ENCODE measurements around the gene C19orf47. TPM values are rescaled to one million over a fixed set of nuclear protein-coding genes. Genes with fewer than 3 reads are reported as not detected.

C19orf47 gene
- total RNA-seq, 1 donor from 2014 or later = 15.7 TPM

GRCh38 chr19:40317338-40317737 is 30.9 kb downstream of the C19orf47 start:
- DNase-seq = no peak
- Histone ChIP-seq H3K27ac (no peak overlapping the region), H3K9me3 (no peaks in the 10 kb centered on the region), H3K27me3 (ENCODE audit: low read depth) (no peaks in the 10 kb centered on the region), H3K4me1 (no peaks in the 10 kb centered on the region), H3K4me3 (no peak overlapping the region), H3K36me3 (peaks cover 30% of the 10 kb centered on the region)
- ATAC-seq = no peak
- no peak for TF ChIP-seq CTCF (IDR thresholded peaks at IDR 0.05)
- intact Hi-C loops (cut with DNase I) = no loop called here

- Histone ChIP-seq H3K4me3 (no peak overlapping the region), H3K4me1 (no peaks in the 10 kb centered on the region), H3K36me3 (peaks cover 16% of the 10 kb centered on the region), H3K27ac (no peak overlapping the region), H3K9me3 (no peaks in the 10 kb centered on the region), H3K27me3 (ENCODE audit: low read depth) (no peaks in the 10 kb centered on the region)
- intact Hi-C loops (cut with DNase I) = no loop called here
- DNase-seq (no peak), ATAC-seq (no peak)
- TF ChIP-seq CTCF (IDR thresholded peaks at IDR 0.05) = no peak
Measured at GRCh38 chr19:40315812-40316470, 32.3 kb downstream of the C19orf47 start.

GRCh38 chr19:40314656-40315055 is 33.5 kb downstream of the C19orf47 start:
- DNase-seq (no peak), ATAC-seq (no peak)
- Histone ChIP-seq H3K27ac (no peak overlapping the region), H3K27me3 (ENCODE audit: low read depth) (no peaks in the 10 kb centered on the region), H3K36me3 (peaks cover 4% of the 10 kb centered on the region), H3K9me3 (no peaks in the 10 kb centered on the region), H3K4me3 (no peak overlapping the region), H3K4me1 (no peaks in the 10 kb centered on the region)
- intact Hi-C loops (cut with DNase I) = no loop called here
- no peak for TF ChIP-seq CTCF (IDR thresholded peaks at IDR 0.05)

GRCh38 chr19:40313229-40313983 is 34.8 kb downstream of the C19orf47 start:
- H3K27ac ChIP-seq = no peak overlapping the region
- no peaks in the 10 kb centered on the region for H3K4me1 ChIP-seq
- intact Hi-C loops (cut with DNase I) = no loop called here
- no peak overlapping the region for H3K4me3 ChIP-seq
- H3K27me3 ChIP-seq (ENCODE audit: low read depth) = no peaks in the 10 kb centered on the region
- ATAC-seq = no peak
- DNase-seq = no peak
- no peak for TF ChIP-seq CTCF (IDR thresholded peaks at IDR 0.05)
- H3K9me3 ChIP-seq = no peaks in the 10 kb centered on the region
- peaks cover 3% of the 10 kb centered on the region for H3K36me3 ChIP-seq

- Histone ChIP-seq H3K4me1 (no peaks in the 10 kb centered on the region), H3K27me3 (ENCODE audit: low read depth) (no peaks in the 10 kb centered on the region), H3K9me3 (no peaks in the 10 kb centered on the region), H3K4me3 (no peak overlapping the region), H3K27ac (no peak overlapping the region), H3K36me3 (peaks cover 1% of the 10 kb centered on the region)
- intact Hi-C loops (cut with DNase I) = no loop called here
- DNase-seq = no peak
- no peak for TF ChIP-seq CTCF (IDR thresholded peaks at IDR 0.05)
- no peak for ATAC-seq
Measured at GRCh38 chr19:40312533-40312932, 35.7 kb downstream of the C19orf47 start.
